Fibroblast of pulmonary artery (primary cell): Measurements from ENCODE around the gene SYT9.

ENCODE experiments used
- DNase-seq: peaks from one replicate; pipeline ENCODE4 v3.0.0-alpha.2; 2010; ENCODE audit warnings: low read depth
- H3K4me3 ChIP-seq: replicated peaks from 2 replicates; pipeline ENCODE4 v1.5.1; 2011; ENCODE audit warnings: low read depth, mild to moderate bottlenecking, control low read depth, low read length, moderate library complexity
- TF ChIP-seq, protein P1 (sequence below): IDR thresholded peaks from 2 replicates; pipeline ENCODE4 v1.5.1; 2011; ENCODE audit warnings: mild to moderate bottlenecking, control low read depth, low read length, inconsistent platforms; ENCODE audit errors: missing control alignments

Gene SYT9

GRCh38 chr11:7383406-7383805 lies 131.7 kb downstream of the SYT9 start:
- TF ChIP-seq, protein P1, sequence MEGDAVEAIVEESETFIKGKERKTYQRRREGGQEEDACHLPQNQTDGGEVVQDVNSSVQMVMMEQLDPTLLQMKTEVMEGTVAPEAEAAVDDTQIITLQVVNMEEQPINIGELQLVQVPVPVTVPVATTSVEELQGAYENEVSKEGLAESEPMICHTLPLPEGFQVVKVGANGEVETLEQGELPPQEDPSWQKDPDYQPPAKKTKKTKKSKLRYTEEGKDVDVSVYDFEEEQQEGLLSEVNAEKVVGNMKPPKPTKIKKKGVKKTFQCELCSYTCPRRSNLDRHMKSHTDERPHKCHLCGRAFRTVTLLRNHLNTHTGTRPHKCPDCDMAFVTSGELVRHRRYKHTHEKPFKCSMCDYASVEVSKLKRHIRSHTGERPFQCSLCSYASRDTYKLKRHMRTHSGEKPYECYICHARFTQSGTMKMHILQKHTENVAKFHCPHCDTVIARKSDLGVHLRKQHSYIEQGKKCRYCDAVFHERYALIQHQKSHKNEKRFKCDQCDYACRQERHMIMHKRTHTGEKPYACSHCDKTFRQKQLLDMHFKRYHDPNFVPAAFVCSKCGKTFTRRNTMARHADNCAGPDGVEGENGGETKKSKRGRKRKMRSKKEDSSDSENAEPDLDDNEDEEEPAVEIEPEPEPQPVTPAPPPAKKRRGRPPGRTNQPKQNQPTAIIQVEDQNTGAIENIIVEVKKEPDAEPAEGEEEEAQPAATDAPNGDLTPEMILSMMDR, result no peak
- no peak for DNase-seq
- no peak overlapping the region for H3K4me3 ChIP-seq

DNA sequence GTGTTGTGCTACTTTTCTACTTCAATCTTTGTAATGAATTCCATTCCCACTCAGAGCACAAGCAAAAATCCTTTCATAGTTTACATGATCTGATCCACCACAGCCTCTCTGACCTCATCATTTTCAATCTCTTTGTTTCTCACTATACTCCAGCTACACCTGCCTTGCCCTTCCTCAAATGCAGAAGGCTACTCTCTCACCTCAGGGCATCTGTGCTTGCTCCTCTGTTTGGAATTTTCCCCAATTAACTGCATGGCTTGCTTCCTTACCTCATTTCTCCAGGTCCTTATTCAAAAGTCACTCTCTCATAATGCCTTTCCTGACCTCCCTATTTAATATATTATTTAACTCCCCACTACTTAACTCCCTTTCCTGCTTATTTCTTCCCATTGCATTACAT lies 133.0 kb downstream of the SYT9 start:
- no peak overlapping the region for H3K4me3 ChIP-seq
- TF ChIP-seq, protein P1, result no peak

DNA sequence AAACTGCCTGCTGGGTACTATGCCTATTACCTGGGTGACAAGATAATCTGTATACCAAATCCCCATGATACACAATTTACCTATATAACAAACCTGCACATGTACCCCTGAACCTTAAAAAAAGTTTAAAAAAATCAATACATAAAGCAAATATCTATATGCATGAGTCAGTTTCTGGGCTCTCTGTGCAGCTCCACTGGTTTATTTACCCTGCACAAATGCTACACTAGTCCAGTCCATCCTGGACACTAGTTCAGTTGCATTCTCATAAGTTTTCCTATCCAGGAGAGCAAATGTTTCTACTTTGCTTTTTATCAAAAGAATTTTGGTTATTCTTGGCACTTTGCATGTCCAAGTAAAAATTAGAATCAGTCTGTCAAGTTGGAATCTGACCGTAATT lies 133.8 kb downstream of the SYT9 start:
- TF ChIP-seq, protein P1, result no peak
- no peak overlapping the region for H3K4me3 ChIP-seq
- DNase-seq, result no peak

More for the DNA sequence above, 133.0 kb downstream of the SYT9 start:
- no peak for DNase-seq

DNA sequence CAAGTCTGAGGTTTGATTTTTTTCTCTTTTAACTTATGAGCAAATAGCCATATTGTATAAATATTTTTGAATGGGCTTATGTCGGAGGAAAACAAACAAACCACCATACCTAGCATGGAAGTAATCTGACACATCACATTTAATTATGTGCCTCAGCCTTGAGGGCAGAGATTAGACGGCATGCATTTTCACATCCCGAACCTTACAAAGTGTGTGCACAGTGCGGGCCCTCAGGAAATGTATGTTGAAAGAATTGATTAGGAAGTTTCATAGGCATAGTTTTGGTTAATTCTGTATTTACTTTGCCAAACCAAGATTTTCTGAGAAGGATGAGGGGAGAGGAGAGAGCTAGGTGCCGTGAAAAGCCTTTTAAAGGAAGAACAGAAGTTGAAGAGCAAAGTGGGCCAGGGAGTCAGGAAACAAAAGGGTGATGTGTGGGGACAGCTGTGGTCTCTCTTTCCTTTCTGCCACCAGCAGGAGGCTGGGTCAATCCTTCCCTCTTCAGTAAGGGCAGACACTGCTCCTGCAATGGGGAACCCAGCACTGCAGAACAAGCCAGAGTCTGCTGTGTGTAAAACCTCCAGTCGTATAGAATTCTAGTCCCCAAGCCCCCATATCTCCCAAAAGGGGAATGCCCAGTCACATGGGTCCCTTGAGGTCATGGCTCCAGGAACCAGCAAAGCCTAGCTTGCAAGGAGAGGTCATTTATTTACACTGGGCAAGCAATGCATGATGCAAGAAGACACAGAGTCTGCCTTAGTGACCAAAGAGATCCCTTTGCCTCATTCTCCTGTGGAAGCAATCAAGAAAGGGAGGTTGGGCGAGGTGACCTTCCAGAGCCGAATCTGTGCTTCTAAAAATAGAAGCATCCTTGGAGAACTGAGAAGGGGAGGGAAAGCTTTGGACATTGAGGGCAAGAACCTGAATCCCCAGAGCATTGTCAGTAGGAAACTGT lies 162.5 kb downstream of the SYT9 start:
- no peak for DNase-seq
- TF ChIP-seq, protein P1, result no peak
- H3K4me3 ChIP-seq, result no peak overlapping the region

DNA sequence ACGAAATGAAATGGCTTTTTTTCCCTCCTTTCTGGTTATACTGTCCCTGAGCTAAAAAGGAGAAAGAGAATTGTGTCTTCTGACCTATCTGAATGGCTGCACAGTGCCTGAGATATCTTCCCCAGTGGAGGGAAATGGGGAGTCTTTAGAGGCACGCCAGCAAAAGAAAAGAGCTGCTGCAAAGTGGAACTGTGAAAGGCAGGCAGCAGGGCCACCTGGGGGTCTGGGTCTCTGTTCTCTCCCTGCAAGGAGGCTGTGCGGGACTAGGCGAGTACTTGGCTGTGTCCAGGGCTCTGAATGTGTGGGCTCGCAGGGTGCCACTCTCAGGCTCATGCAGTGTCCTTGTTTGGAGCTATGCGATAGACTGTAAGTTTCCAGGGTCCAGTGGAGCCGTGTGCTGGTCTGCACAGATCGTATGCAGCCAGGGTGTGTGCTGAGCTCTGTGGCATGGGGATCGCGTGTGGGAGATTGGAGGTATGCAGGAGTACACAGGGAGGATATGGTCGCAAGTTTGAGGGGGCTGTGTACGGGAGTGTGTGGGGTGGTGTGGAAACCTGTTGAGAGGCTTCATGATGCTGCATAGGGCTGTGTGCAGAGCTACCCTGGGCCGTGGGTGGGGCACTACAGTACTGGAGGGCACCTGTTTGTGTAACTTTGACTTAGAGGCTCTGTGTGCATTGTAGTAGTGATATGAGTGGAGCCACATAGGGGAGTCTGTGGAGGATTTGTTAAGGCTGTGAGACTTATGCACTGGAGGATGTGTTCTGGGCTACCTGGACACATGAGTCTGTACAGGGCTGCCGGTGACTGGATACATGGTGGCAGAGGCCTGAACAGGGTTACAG lies 163.5 kb downstream of the SYT9 start:
- no peak overlapping the region for H3K4me3 ChIP-seq
- TF ChIP-seq, protein P1, result no peak
- DNase-seq, result no peak

DNA sequence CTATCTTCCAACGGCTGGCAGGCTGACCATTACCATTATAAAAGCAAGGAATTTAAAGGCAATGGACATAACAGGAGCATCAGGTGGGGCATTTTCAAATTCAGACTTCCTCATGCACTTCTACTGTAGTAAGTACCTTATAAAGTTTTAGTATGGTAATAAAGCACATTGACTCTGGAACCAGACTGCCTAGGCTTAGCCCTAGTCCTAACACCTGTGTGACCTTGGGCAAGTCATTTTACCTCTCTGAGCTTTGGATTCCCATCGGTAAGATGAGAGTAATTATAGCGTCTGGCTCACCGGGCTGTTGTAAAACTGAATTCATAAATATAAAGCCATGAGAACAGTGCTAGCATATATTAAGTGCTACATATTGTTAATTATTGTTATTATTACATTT lies 164.4 kb downstream of the SYT9 start:
- TF ChIP-seq, protein P1, result no peak
- no peak overlapping the region for H3K4me3 ChIP-seq
- no peak for DNase-seq
